B cell (primary cell): ENCODE data around the gene TMED1.

Experiments
- CTCF ChIP-seq: fragments of 200-600 bp; IDR thresholded peaks from one replicate; pipeline ENCODE4 v1.8.0; 2022; ENCODE audit warnings: antibody characterized with exemption, mild to moderate bottlenecking
- EZH2 ChIP-seq: IDR thresholded peaks from 2 replicates; pipeline ENCODE4 v1.6.1; 2012; ENCODE audit warnings: borderline replicate concordance, low read depth, mild to moderate bottlenecking, moderate library complexity, low read length; ENCODE audit not compliant: insufficient read depth, poor library complexity, severe bottlenecking

DNA sequence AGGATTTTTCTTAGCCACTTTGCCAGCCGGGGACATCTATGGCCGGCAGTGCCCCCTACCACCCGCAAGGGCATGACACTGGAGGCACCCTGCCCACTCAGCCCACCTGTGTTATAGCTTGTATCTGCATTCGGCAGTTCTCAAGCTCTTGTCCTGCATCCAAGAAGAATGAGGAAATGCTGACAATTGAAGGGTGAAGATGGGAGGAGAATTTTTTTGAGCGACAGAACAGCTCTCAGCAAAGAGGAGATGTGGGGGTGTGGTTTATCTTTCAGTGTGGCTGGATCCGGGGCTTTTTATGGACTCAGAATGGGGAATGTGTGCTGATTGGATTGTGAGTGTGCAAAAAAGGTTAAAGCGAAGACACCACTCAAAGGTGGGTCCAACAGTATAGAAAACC is 6.8 kb upstream of the TMED1 start:
- no peak for TF ChIP-seq CTCF
- no peak for TF ChIP-seq EZH2
